Mammary epithelial cell (primary cell): Measurements from ENCODE around the gene ZNF692.

Experiments used
- EZH2 ChIP-seq: IDR thresholded peaks from 2 replicates; pipeline ENCODE4 v1.6.1; 2012; ENCODE audit warnings: low read length, inconsistent platforms, borderline replicate concordance
- TF ChIP-seq, protein P1 (sequence below), 2 donors: IDR thresholded peaks in 1 of 2; conservative IDR thresholded peaks in 1 of 2; 2 replicates each; pipeline ENCODE4 v1.5.1; 2011 to 2012; ENCODE audit warnings: inconsistent platforms in 2 of 2, low read length in 2 of 2, mild to moderate bottlenecking in 2 of 2, control low read depth in 1 of 2, low read depth in 1 of 2; ENCODE audit not compliant: insufficient read depth in 1 of 2; ENCODE audit errors: extremely low read depth in 1 of 2

GRCh38 chr1:248853663-248854375 lies 5.1 kb downstream of the ZNF692 start:
- TF ChIP-seq, protein P1, sequence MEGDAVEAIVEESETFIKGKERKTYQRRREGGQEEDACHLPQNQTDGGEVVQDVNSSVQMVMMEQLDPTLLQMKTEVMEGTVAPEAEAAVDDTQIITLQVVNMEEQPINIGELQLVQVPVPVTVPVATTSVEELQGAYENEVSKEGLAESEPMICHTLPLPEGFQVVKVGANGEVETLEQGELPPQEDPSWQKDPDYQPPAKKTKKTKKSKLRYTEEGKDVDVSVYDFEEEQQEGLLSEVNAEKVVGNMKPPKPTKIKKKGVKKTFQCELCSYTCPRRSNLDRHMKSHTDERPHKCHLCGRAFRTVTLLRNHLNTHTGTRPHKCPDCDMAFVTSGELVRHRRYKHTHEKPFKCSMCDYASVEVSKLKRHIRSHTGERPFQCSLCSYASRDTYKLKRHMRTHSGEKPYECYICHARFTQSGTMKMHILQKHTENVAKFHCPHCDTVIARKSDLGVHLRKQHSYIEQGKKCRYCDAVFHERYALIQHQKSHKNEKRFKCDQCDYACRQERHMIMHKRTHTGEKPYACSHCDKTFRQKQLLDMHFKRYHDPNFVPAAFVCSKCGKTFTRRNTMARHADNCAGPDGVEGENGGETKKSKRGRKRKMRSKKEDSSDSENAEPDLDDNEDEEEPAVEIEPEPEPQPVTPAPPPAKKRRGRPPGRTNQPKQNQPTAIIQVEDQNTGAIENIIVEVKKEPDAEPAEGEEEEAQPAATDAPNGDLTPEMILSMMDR (conservative IDR thresholded peaks at IDR 0.05 in 1 of 2, IDR thresholded peaks at IDR 0.05 in 1 of 2; ENCODE audit: extremely low read depth in 1 of 2, insufficient read depth in 1 of 2, low read depth in 1 of 2, low read length in 2 of 2) = no peak
- no peak for TF ChIP-seq EZH2
